Subcutaneous adipose tissue (tissue), 4 donors: Measurements from ENCODE around the gene GRM7. TPM values are rescaled to one million over a fixed set of nuclear protein-coding genes. Genes with fewer than 3 reads are reported as not detected.

Experiments used
- total RNA-seq, 4 donors: library from RNA; depleted of rRNA; stranded (reverse); fragments of >200 nt; gene quantifications; one replicate each; pipeline ENCODE4 v1.1.0, GENCODE V29; 2016
- TF ChIP-seq, protein P1 (sequence below): fragments of 450-650 bp; IDR thresholded peaks from one replicate; pipeline ENCODE4 v1.5.1; 2016; ENCODE audit warnings: low read depth, mild to moderate bottlenecking, control low read depth, antibody characterized with exemption, moderate library complexity

GRM7 gene
- total RNA-seq, 4 donors from 2014 or later, result 0.16 to 1.2 (median 0.90) TPM

DNA sequence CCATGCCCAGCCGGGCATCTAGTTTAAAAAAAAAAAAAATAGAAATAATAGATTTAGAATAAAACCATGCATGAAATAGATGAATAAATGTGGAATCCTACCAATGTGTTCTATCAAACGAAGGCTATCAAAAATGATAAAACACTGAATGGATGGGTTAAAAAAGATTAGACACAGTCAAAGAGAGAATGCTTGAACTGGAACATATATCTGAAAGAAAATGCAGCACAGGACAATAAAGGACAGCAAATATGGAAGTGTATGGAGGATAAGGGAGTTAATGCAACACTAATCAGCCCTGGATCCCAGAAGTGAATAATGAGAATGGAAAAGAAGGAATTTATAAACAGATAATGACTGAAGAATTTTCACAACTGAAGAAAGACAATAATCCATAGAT lies 571.7 kb downstream of the GRM7 start:
- TF ChIP-seq, protein P1, sequence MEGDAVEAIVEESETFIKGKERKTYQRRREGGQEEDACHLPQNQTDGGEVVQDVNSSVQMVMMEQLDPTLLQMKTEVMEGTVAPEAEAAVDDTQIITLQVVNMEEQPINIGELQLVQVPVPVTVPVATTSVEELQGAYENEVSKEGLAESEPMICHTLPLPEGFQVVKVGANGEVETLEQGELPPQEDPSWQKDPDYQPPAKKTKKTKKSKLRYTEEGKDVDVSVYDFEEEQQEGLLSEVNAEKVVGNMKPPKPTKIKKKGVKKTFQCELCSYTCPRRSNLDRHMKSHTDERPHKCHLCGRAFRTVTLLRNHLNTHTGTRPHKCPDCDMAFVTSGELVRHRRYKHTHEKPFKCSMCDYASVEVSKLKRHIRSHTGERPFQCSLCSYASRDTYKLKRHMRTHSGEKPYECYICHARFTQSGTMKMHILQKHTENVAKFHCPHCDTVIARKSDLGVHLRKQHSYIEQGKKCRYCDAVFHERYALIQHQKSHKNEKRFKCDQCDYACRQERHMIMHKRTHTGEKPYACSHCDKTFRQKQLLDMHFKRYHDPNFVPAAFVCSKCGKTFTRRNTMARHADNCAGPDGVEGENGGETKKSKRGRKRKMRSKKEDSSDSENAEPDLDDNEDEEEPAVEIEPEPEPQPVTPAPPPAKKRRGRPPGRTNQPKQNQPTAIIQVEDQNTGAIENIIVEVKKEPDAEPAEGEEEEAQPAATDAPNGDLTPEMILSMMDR, result no peak

DNA sequence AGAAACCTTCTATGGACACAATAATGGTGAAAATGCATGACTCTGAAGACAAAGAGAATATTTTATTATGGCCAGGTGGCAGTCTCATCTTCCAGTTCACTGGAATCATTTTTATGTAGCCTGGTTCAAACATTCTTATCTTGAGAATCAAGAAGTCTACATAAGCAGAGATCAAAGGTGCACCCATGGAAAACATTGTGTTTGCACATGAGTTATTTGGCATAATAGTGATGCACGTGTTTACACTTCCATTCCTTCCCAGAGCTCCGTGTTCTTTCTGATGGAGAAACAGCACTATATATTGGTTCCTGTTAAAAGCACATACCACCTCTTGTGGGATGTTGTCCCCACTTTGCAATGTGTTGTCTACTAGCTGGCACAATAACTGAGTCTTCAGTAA lies 572.2 kb downstream of the GRM7 start:
- TF ChIP-seq, protein P1, result no peak

DNA sequence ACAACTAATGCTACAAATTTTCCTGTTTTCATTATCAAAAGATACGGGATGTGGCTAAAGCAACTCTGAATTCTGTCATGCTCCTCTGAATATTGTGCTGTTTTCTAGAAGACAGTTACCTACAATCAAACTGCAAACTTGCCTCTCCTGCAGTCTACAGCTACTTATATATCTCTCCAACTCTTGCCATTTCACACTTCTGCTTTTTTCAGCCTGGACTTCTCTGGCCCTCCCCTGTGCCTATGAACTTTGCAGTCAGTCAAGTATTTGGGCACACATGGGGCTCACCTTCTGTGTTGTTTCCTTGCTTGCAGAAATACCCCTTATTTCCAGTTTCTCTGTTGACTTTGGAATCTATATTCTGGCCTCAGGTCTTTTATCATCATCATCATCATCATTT lies 575.6 kb downstream of the GRM7 start:
- TF ChIP-seq, protein P1, result no peak

- TF ChIP-seq, protein P1, result no peak
Observed at GRCh38 chr3:7437231-7437630, 576.3 kb downstream of the GRM7 start.

- TF ChIP-seq, protein P1, result no peak
Observed at GRCh38 chr3:7439101-7439680, 578.3 kb downstream of the GRM7 start.

DNA sequence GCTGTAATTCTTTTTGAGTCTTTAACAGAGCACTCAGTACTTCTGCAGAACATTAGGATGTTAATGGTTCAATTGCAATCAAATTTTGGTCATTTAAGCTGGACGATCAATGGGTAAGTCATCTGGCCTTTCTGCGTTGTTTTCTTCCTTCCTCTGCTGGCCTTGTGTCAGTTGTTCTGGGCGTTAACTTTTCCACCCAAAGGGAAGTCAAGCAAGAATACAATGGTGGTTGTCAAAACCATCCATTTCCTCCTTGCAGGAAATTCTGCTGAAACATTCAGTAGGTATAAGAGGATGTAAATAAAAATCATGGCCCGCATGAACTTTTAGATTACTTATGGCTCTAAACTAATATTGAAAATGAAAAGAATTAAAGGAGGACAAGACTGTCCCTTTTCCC lies 584.0 kb downstream of the GRM7 start:
- TF ChIP-seq, protein P1, result no peak

DNA sequence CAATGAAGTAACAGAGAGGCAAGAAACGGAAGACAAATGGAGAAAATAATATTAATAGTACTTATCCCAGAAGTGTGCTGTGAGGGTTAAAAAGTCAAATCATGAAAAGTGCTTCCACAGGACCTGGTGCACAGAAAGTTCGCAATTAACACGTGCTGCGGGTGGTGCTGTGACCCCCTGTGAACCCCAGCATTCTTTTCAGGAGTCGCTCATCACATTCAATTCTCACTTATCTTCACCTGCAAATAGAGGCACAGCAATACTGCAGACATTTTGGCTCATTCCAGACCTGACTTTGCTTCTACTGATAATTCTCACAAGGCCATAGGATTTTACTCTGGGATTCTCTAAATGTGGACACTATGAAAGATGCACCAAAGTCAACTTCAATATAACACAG lies 584.4 kb downstream of the GRM7 start:
- TF ChIP-seq, protein P1, result no peak
